GM10266 (cell line): ENCODE measurements around the gene POT1.

ENCODE experiments used
- DNase-seq: peaks from one replicate; pipeline ENCODE4 v3.0.0; 2012; ENCODE audit errors: extremely low spot score
- TF ChIP-seq, protein P1 (sequence below): IDR thresholded peaks from 2 replicates; pipeline ENCODE4 v1.5.1; 2012; ENCODE audit warnings: mild to moderate bottlenecking, low read depth; ENCODE audit not compliant: control insufficient read depth, insufficient read depth; ENCODE audit errors: missing control alignments

The POT1 gene

GRCh38 chr7:124856299-124856888 is 73.2 kb downstream of the POT1 start:
- DNase-seq, result peak; percentile 5

DNA sequence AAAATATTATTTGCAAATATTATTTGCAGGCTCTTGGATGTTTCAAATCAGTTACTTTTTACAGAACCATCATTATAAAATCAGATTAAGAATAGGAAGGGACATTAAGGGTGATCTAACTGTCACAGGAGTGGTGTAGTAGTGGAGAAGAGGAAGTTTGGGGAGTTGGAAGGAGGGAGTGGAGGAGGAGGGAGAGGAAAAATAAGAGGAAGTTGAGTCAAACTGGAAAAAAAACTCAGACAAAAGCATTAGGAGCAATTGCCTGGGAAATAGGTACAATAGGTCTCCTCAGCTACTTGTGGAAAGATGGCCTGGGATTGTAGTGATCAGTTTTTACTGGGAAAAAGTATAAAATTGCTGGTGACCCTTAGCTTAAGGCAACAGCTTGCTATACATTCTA is 86.3 kb downstream of the POT1 start:
- no peak for DNase-seq
- TF ChIP-seq, protein P1, sequence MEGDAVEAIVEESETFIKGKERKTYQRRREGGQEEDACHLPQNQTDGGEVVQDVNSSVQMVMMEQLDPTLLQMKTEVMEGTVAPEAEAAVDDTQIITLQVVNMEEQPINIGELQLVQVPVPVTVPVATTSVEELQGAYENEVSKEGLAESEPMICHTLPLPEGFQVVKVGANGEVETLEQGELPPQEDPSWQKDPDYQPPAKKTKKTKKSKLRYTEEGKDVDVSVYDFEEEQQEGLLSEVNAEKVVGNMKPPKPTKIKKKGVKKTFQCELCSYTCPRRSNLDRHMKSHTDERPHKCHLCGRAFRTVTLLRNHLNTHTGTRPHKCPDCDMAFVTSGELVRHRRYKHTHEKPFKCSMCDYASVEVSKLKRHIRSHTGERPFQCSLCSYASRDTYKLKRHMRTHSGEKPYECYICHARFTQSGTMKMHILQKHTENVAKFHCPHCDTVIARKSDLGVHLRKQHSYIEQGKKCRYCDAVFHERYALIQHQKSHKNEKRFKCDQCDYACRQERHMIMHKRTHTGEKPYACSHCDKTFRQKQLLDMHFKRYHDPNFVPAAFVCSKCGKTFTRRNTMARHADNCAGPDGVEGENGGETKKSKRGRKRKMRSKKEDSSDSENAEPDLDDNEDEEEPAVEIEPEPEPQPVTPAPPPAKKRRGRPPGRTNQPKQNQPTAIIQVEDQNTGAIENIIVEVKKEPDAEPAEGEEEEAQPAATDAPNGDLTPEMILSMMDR, result no peak

More at GRCh38 chr7:124856299-124856888, 73.2 kb downstream of the POT1 start:
- TF ChIP-seq, protein P1, result peak; percentile 57

DNA sequence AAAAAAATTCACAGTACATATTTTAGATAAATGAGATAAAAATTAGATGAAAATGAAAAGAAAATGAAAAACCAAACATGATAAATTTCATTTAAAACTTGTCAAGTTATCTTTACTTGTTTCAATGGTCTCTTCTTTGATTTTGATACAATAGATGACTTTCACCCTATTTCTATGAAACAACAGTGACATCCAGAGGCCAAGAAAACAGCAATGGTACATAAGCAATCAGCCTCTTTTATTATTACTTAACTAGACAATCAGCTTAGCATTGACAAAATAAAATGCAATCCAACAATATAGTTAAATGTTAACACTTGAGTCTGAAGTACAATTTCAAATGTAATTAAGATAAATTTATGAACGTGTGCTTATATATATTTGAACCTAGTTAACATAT is 89.2 kb downstream of the POT1 start:
- no peak for DNase-seq
- TF ChIP-seq, protein P1, result no peak

DNA sequence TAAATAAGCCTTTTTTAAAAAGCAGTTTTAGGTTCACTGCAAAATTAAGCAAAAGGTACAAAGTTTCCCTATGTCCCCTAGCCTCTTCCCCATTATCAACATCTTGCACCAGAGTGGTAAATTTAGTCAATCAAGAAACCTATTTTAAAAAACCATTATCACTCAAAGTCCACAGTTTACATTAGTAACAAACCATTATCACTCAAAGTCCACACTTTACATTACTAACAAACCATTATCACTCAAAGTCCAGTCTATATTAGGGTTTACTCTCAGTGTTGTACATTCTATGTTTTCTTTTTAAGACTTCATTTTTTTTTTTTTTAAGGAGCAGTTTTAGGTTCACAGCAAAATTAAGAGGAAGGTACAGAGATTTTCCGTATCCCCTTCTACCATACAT is 89.9 kb downstream of the POT1 start:
- DNase-seq, result no peak
- TF ChIP-seq, protein P1, result no peak

GRCh38 chr7:124836173-124836572 is 93.5 kb downstream of the POT1 start:
- TF ChIP-seq, protein P1, result no peak
- DNase-seq, result no peak

DNA sequence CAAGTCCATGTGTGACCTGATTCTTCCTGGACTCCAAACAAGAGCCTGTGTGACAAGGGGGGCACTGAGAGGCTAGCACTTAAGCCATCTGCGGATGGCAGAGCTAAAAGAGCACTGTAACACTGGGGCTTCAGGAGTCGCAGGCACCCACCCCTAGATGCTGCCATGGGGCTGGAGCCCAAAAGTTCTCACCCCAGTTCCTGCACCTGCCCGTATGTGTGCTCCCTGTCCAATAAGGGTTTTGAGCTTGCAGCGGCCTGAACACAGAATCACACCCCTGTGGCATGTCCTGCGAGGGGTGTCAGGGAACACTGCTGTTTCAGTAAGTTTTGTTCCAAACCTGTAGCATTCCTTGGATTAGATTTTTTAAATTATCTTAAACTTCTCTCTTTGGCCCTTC is 110.8 kb downstream of the POT1 start:
- TF ChIP-seq, protein P1, result no peak
- no peak for DNase-seq

DNA sequence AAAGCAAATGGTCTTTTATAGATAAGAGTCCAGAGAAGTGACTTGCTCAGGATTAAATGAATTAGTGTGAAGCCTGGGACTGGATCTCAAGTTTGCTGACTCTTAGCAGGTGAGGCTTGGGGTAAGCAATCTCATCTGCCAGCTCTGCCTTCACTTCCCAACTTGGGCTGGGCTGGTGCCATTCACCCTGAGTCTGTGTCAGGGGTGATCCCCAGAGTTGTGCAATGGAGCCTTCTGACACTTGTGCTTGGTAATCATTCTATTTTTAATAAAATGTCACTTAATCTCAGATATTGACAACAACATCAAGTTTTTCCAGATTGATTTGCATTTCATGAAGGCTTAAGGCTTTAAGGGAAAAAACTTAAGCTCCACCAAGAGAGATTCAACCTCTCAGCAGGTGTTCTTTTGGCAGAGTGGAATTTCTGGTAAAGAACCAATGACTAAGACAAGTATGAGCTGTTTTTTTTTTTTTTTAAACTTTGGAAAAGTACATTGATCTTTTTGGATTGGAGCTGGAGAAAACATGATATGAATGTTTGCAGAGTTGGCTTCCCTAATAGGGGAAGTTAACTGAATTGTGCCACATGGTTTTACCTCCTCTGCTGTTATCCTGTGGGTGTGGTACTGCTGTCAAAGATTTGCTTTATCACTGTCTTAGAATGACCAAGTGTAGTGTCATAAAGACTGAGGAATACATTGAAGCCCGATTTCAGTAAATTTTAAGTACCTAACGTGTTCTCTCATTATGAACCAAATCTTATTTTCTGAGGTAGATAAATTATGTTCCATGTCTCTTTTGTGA is 115.4 kb downstream of the POT1 start:
- no peak for DNase-seq

More for the DNA sequence above, 115.4 kb downstream of the POT1 start:
- TF ChIP-seq, protein P1, result no peak
